Loucy (cell line): Measurements from ENCODE around the gene CLEC2B.

Experiments used
- CTCF ChIP-seq: fragments of 200-600 bp; sonication (generic); conservative IDR thresholded peaks from 2 replicates; pipeline ENCODE4 v1.5.1; 2014; ENCODE audit warnings: mild to moderate bottlenecking, antibody characterized with exemption, low read length
- EZH2phosphoT487 ChIP-seq: fragments of 200-600 bp; IDR thresholded peaks from 2 replicates; pipeline ENCODE4 v1.6.1; 2018; ENCODE audit warnings: antibody characterized with exemption, mild to moderate bottlenecking, moderate library complexity, borderline replicate concordance

- TF ChIP-seq EZH2phosphoT487, result no peak
- no peak for TF ChIP-seq CTCF
Observed at GRCh38 chr12:9902539-9903228, 33.5 kb upstream of the CLEC2B start.
